PFSK-1 (cell line): Measurements from ENCODE around the gene GPR22.

Experiments used
- FOXP2 ChIP-seq: optimal IDR thresholded peaks from 2 replicates; pipeline ENCODE3; 2011; ENCODE audit warnings: borderline replicate concordance, control low read depth, inconsistent platforms; ENCODE audit not compliant: insufficient read depth; ENCODE audit errors: extremely low read length, extremely low read depth
- POLR2AphosphoS5 ChIP-seq: IDR thresholded peaks from 2 replicates; pipeline ENCODE4 v1.6.1; 2012; ENCODE audit warnings: low read depth, mild to moderate bottlenecking, control low read depth, low read length, moderate library complexity
- SIN3A ChIP-seq: IDR thresholded peaks from 2 replicates; pipeline ENCODE4 v1.6.1; 2012; ENCODE audit warnings: mild to moderate bottlenecking, low read length, moderate library complexity, borderline replicate concordance; ENCODE audit not compliant: insufficient read depth
- TAF1 ChIP-seq: IDR thresholded peaks from 2 replicates; pipeline ENCODE4 v1.6.1; 2012; ENCODE audit warnings: low read length, control low read depth, borderline replicate concordance; ENCODE audit not compliant: insufficient read depth
- TF ChIP-seq, protein P1 (sequence below), 2 experiments: IDR thresholded peaks; 2 replicates each; pipeline versions ENCODE4 v1.6.1 to v1.8.0; 2011 to 2012; ENCODE audit warnings: low read depth in 2 of 2, low read length in 2 of 2, control low read depth in 1 of 2, inconsistent platforms in 1 of 2, mild to moderate bottlenecking in 1 of 2, moderate library complexity in 1 of 2; ENCODE audit not compliant: insufficient read depth in 1 of 2

GPR22 gene

DNA sequence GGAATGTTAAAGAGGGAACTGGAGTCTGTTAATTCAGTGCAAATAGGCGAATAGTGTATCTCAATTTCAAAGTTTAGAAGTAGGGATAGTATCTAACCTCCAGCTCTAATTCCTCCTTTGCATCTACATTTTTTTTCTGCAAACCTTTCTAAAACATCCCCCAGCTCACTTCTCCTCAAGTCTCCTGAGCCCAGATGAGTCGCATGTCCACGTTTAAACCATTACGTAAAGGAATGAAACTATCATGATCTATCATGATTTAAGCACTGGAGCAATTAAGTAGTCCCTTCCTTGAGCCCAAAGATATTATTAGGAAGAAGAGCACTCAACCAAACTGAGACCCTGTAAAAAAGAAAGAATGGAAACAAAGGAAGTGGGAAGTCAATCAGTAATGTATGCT, 29.9 kb downstream of the GPR22 start:
- no peak for TF ChIP-seq SIN3A
- no peak for TF ChIP-seq TAF1
- TF ChIP-seq, protein P1, sequence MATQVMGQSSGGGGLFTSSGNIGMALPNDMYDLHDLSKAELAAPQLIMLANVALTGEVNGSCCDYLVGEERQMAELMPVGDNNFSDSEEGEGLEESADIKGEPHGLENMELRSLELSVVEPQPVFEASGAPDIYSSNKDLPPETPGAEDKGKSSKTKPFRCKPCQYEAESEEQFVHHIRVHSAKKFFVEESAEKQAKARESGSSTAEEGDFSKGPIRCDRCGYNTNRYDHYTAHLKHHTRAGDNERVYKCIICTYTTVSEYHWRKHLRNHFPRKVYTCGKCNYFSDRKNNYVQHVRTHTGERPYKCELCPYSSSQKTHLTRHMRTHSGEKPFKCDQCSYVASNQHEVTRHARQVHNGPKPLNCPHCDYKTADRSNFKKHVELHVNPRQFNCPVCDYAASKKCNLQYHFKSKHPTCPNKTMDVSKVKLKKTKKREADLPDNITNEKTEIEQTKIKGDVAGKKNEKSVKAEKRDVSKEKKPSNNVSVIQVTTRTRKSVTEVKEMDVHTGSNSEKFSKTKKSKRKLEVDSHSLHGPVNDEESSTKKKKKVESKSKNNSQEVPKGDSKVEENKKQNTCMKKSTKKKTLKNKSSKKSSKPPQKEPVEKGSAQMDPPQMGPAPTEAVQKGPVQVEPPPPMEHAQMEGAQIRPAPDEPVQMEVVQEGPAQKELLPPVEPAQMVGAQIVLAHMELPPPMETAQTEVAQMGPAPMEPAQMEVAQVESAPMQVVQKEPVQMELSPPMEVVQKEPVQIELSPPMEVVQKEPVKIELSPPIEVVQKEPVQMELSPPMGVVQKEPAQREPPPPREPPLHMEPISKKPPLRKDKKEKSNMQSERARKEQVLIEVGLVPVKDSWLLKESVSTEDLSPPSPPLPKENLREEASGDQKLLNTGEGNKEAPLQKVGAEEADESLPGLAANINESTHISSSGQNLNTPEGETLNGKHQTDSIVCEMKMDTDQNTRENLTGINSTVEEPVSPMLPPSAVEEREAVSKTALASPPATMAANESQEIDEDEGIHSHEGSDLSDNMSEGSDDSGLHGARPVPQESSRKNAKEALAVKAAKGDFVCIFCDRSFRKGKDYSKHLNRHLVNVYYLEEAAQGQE (IDR thresholded peaks at IDR 0.05; ENCODE audit: insufficient read depth in 1 of 2, low read depth in 2 of 2, low read length in 2 of 2) = no peak
- no peak for TF ChIP-seq POLR2AphosphoS5
- no peak for TF ChIP-seq FOXP2

DNA sequence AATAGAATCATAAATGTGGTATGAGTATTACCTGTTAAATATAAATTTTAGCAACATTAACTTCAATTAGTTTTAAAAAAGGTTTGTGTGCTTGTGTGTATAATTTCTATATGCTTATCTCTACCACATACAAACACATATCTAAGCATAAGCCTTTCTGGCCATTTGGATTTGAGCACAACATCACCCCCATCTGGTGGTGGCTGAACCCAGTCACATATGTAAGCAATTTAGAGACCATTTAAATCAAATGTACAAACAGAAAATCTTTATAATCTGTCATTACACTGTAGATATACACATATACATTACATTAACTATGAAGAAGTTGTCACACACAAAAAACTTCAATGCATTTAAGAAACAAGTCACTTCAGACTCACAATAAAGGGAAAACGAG, 31.7 kb downstream of the GPR22 start:
- no peak for TF ChIP-seq FOXP2
- TF ChIP-seq, protein P1 (IDR thresholded peaks at IDR 0.05; ENCODE audit: insufficient read depth in 1 of 2, low read depth in 2 of 2, low read length in 2 of 2) = no peak
- no peak for TF ChIP-seq TAF1
- TF ChIP-seq POLR2AphosphoS5 = no peak
- TF ChIP-seq SIN3A = no peak

DNA sequence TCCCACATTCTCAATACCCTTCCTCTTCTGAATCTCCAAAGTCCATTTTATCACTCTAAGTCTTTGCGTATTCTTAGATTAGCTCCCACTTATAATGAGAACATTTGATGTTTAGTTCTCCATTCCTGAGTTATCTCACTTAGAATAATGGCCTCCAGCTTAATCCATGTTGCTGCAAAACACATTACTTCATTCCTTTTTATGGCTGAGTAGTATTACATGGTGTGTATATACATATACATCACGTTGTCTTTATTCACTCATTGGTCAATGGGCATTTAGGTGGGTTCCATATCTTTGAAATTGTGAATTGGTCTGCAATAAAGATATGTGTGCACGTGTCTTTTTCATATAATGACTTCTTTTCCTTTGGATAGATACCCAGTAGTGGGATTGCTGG, 32.3 kb downstream of the GPR22 start:
- TF ChIP-seq FOXP2 (no peak), POLR2AphosphoS5 (no peak), TAF1 (no peak), SIN3A (no peak)
- TF ChIP-seq, protein P1 (IDR thresholded peaks at IDR 0.05; ENCODE audit: insufficient read depth in 1 of 2, low read depth in 2 of 2, low read length in 2 of 2) = no peak

DNA sequence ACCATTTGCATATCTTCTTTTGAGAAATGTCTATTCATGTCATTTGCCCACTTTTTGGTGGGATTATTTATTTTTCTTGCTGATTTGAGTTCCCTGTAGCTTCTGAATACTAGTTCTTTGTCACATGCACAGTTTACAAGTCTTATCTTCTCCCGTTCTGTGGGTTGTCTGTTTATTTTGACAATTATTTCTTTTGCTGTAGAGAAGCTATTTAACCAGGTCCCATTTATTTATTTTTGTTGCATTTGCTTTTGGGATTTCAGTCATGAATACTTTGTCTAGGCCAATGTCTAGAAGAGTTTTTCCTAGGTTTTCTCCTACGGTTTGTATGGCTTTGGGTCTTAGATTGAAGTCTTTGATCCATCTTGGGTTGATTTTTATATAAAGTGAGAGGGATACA, 32.9 kb downstream of the GPR22 start:
- no peak for TF ChIP-seq SIN3A
- TF ChIP-seq FOXP2 = no peak
- TF ChIP-seq, protein P1 (IDR thresholded peaks at IDR 0.05; ENCODE audit: insufficient read depth in 1 of 2, low read depth in 2 of 2, low read length in 2 of 2) = no peak
- TF ChIP-seq TAF1 = no peak
- no peak for TF ChIP-seq POLR2AphosphoS5

DNA sequence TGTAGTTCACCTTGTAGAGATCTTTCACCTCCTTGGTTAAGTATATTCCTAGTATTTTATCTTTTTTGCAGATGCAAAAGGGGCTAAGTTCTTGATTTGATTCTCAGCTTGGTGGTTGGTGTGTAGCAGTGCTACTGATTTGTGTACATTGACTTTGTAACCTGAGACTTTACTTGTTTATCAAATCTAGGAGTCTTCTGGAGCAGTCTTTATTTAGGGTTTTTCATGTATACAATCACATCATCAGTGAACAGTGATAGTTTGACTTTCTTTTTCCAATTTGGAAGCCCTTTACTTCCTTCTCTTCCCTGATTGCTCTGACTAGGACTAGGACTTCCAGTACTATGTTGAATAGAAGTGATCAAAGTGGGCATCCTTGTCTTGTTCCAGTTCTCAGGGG, 33.8 kb downstream of the GPR22 start:
- TF ChIP-seq, protein P1 (IDR thresholded peaks at IDR 0.05; ENCODE audit: insufficient read depth in 1 of 2, low read depth in 2 of 2, low read length in 2 of 2) = no peak
- TF ChIP-seq FOXP2 (no peak), SIN3A (no peak), TAF1 (no peak), POLR2AphosphoS5 (no peak)
